ENCODE data around the gene RFLNA.

The RFLNA gene

GRCh38 chr12:124294780-124295341 is at the start of gene RFLNA:
Gene RFLNA (plus strand): TSS chr12:124295093. CDS start chr12:124295430, 337 bp downstream.
- DNase-seq, result no peak

GRCh38 chr12:124247331-124247730 is 47.6 kb upstream of the RFLNA start:
- no peak for DNase-seq

GRCh38 chr12:124248941-124249825 is 45.7 kb upstream of the RFLNA start:
- DNase-seq, result no peak

- no peak for DNase-seq
These were observed 43.7 kb upstream of the RFLNA start for GRCh38 chr12:124251186-124251585.

GRCh38 chr12:124252964-124253363 is 41.9 kb upstream of the RFLNA start:
- DNase-seq, result no peak

GRCh38 chr12:124254126-124254525 is 40.8 kb upstream of the RFLNA start:
- DNase-seq, result no peak

- DNase-seq, result no peak
These were observed 35.5 kb upstream of the RFLNA start for GRCh38 chr12:124259154-124260066.

GRCh38 chr12:124261885-124262284 is 33.0 kb upstream of the RFLNA start:
- no peak for DNase-seq

GRCh38 chr12:124264089-124264795 is 30.7 kb upstream of the RFLNA start:
- DNase-seq, result no peak

GRCh38 chr12:124264879-124265278 is 30.0 kb upstream of the RFLNA start:
- DNase-seq, result no peak

- no peak for DNase-seq
These were observed 27.6 kb upstream of the RFLNA start for GRCh38 chr12:124267205-124267778.

GRCh38 chr12:124270671-124271070 is 24.2 kb upstream of the RFLNA start:
- no peak for DNase-seq

- DNase-seq, result peak; percentile 5 to 7
These were observed 21.3 kb upstream of the RFLNA start for GRCh38 chr12:124273630-124274029.

GRCh38 chr12:124276337-124276736 is 18.6 kb upstream of the RFLNA start:
- DNase-seq, result no peak

GRCh38 chr12:124277394-124278241 is 17.3 kb upstream of the RFLNA start:
- no peak for DNase-seq

GRCh38 chr12:124278389-124279101 is 16.3 kb upstream of the RFLNA start:
- DNase-seq, result no peak

- no peak for DNase-seq
These were observed 15.6 kb upstream of the RFLNA start for GRCh38 chr12:124279315-124279714.

GRCh38 chr12:124279846-124280360 is 15.0 kb upstream of the RFLNA start:
- no peak for DNase-seq

- no peak for DNase-seq
These were observed 13.6 kb upstream of the RFLNA start for GRCh38 chr12:124281309-124281708.

- DNase-seq, result no peak
These were observed 12.6 kb upstream of the RFLNA start for GRCh38 chr12:124282287-124282686.

All from stimulated activated CD4-positive, alpha-beta T cell treated with anti-CD3 and anti-CD28 coated beads, Interleukin-2, amount 100 ng/mL, for 48 hours (primary cell).